Smooth muscle cell (in vitro differentiated cells): ENCODE data around the gene CACNA1I. TPM values are rescaled to one million over a fixed set of nuclear protein-coding genes. Genes with fewer than 3 reads are reported as not detected.

Experiments
- DNase-seq: peaks from one replicate; lab custom pipeline; 2025; ENCODE audit not compliant: unreplicated experiment; lab: John Stamatoyannopoulos, UW
- H2AFZ ChIP-seq: fragments of 200-600 bp; sonication (generic); 2 replicates; pipeline ENCODE4 v1.6.0; 2016; ENCODE audit warnings: antibody characterized with exemption, low read depth, mild to moderate bottlenecking
- H3F3A ChIP-seq: fragments of 200-600 bp; sonication (generic); 2 replicates; pipeline ENCODE4 v1.6.0; 2017; ENCODE audit warnings: antibody characterized with exemption, low read depth
- H3K27ac ChIP-seq: fragments of 200-600 bp; sonication (generic); 2 replicates; pipeline ENCODE4 v1.5.1; 2016; ENCODE audit warnings: low read depth, mild to moderate bottlenecking
- H3K27me3 ChIP-seq: fragments of 200-600 bp; sonication (generic); 2 replicates; pipeline ENCODE4 v1.6.1; 2016; ENCODE audit warnings: low read depth, mild to moderate bottlenecking
- H3K36me3 ChIP-seq: fragments of 200-600 bp; sonication (generic); 2 replicates; pipeline ENCODE4 v1.5.1; 2016; ENCODE audit warnings: low read depth
- H3K4me1 ChIP-seq: fragments of 200-600 bp; sonication (generic); 2 replicates; pipeline ENCODE4 v1.5.1; 2016; ENCODE audit warnings: low read depth
- H3K4me2 ChIP-seq: fragments of 200-600 bp; sonication (generic); 2 replicates; pipeline ENCODE4 v1.6.0; 2016; ENCODE audit warnings: mild to moderate bottlenecking
- H3K4me3 ChIP-seq: fragments of 200-600 bp; sonication (generic); 2 replicates; pipeline ENCODE4 v1.5.1; 2016; ENCODE audit warnings: mild to moderate bottlenecking
- H3K79me2 ChIP-seq: fragments of 200-600 bp; sonication (generic); 2 replicates; pipeline ENCODE4 v1.6.0; 2016; ENCODE audit warnings: low read depth, mild to moderate bottlenecking
- H3K9ac ChIP-seq: fragments of 200-600 bp; sonication (generic); 2 replicates; pipeline ENCODE4 v1.6.0; 2016; ENCODE audit warnings: low read depth
- H3K9me3 ChIP-seq: fragments of 200-600 bp; sonication (generic); replicated peaks from 2 replicates; pipeline ENCODE4 v1.5.1; 2016; ENCODE audit warnings: low read depth
- H4K20me1 ChIP-seq: fragments of 200-600 bp; sonication (generic); 2 replicates; pipeline ENCODE4 v1.6.0; 2016; ENCODE audit warnings: low read depth
- WGBS: methylation state at CpG from one replicate; pipeline ENCODE4 v1.1.7; 2016; ENCODE audit warnings: low lambda C conversion rate; 5-methylcytosine and 5-hydroxymethylcytosine counted together
- polyA plus RNA-seq: library from polyadenylated mRNA; unstranded; fragments of >200 nt; fragmentation: Nextera tagmentation; extraction: Ambion mirVana; gene quantifications from 2 replicates; pipeline ENCODE4 v1.2.1, GENCODE V29; 2016
- total RNA-seq: library from RNA; depleted of rRNA; stranded (reverse); fragments of >200 nt; gene quantifications from 2 replicates; pipeline ENCODE4 v1.2.3, GENCODE V29; 2014
- TF ChIP-seq, protein P1 (sequence below): fragments of 200-600 bp; sonication (generic); IDR thresholded peaks from 2 replicates; pipeline ENCODE4 v1.5.1; 2017; ENCODE audit warnings: borderline replicate concordance, mild to moderate bottlenecking, antibody characterized with exemption; ENCODE audit not compliant: insufficient read depth, poor library complexity, severe bottlenecking

Gene CACNA1I
- total and polyA plus RNA-seq, 2 experiments from 2014 or later: not detected

DNA sequence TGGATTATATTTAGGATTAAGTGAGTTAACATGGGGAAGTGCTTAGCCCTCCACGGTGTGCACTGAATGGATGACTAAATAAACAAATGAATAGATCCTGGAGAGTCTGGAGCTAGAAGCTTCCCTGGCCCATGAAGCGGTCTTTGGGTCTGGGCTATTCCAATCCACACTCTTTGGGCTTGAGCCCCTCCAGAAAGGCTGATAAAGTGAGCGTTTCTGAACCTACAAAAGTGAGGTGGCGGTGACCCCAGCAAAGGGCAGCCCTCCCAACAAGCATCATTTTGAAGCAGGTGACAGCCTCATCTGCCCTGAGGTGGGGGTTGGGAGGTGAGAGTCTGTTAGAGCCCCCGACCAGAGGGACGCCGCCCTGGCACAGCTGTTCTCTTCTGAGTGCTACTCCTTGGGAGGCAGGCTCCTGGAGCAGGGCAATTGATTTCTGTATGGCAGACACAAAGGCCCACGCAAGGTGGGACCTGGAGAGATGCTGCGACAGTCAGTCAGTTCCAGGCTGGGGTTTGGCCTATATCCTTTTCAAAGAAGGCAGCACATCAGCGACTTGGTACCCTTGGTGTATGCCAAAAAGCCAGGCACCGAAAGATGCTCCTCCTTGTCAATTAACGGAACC is 157.8 kb downstream of the CACNA1I start:
- H4K20me1 ChIP-seq: no peaks in the 10 kb centered on the region
- TF ChIP-seq, protein P1, sequence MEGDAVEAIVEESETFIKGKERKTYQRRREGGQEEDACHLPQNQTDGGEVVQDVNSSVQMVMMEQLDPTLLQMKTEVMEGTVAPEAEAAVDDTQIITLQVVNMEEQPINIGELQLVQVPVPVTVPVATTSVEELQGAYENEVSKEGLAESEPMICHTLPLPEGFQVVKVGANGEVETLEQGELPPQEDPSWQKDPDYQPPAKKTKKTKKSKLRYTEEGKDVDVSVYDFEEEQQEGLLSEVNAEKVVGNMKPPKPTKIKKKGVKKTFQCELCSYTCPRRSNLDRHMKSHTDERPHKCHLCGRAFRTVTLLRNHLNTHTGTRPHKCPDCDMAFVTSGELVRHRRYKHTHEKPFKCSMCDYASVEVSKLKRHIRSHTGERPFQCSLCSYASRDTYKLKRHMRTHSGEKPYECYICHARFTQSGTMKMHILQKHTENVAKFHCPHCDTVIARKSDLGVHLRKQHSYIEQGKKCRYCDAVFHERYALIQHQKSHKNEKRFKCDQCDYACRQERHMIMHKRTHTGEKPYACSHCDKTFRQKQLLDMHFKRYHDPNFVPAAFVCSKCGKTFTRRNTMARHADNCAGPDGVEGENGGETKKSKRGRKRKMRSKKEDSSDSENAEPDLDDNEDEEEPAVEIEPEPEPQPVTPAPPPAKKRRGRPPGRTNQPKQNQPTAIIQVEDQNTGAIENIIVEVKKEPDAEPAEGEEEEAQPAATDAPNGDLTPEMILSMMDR: no peak
- no peaks in the 10 kb centered on the region for H3K79me2 ChIP-seq
- no peaks in the 10 kb centered on the region for H3K36me3 ChIP-seq
- H3K9me3 ChIP-seq: no peaks in the 10 kb centered on the region
- H3K27ac ChIP-seq: no peak overlapping the region
- no peak overlapping the region for H2AFZ ChIP-seq
- no peak for DNase-seq
- H3K4me2 ChIP-seq: no peak overlapping the region
- WGBS: 91% methylated on average over 12 of the region's 12 CpGs
- H3K4me1 ChIP-seq: no peaks in the 10 kb centered on the region
- peaks cover 8% of the 10 kb centered on the region for H3K27me3 ChIP-seq
- no peaks in the 10 kb centered on the region for H3F3A ChIP-seq
- H3K9ac ChIP-seq: no peak overlapping the region
- H3K4me3 ChIP-seq: no peak overlapping the region

DNA sequence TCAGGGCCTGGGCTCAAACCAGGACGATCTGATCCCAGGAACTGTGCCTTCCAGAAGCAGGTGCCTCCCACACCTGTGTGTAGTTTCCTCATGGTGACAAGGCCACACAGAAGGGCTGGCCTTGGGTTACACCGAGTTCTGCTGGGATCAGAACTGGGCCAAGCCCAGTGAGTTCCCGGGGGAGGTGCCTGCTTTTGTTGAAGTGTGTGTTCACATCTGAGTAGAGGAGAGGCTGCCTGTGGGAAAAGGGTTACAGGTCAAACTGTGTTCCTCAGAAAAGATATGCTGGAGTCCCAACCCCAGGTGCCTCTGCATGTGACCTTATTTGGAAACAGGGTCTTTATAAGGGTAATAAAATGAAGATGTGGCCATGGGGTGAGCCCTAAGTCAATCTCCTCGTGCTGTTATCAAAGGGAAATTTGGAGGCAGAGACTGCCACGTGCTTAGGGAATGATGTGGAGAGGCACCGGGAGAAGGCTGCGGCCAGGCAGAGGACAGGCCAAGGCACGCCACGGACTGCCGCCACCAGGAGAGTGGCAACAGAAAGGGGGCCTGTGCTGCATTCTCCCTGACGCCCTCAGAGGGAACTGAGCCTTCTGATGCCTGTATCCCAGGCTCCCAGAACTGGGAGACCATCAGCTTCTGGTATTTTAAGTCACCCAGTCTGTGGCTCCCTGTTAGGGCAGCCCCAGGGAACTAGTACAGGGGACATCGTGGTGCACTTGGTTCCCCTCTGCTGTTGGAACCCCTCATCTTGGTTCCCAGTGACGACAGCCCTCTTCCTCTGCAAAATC is 158.8 kb downstream of the CACNA1I start:
- Histone ChIP-seq H3K79me2 (no peaks in the 10 kb centered on the region), H4K20me1 (no peaks in the 10 kb centered on the region), H3K36me3 (no peaks in the 10 kb centered on the region), H3K27ac (no peak overlapping the region), H3K4me1 (no peaks in the 10 kb centered on the region), H3F3A (no peaks in the 10 kb centered on the region), H3K9ac (no peak overlapping the region), H2AFZ (no peak overlapping the region), H3K27me3 (peaks cover 8% of the 10 kb centered on the region), H3K9me3 (no peaks in the 10 kb centered on the region), H3K4me3 (no peak overlapping the region), H3K4me2 (no peak overlapping the region)
- DNase-seq: no peak
- 83% methylated on average over 13 of the region's 13 CpGs for WGBS
- TF ChIP-seq, protein P1: no peak

DNA sequence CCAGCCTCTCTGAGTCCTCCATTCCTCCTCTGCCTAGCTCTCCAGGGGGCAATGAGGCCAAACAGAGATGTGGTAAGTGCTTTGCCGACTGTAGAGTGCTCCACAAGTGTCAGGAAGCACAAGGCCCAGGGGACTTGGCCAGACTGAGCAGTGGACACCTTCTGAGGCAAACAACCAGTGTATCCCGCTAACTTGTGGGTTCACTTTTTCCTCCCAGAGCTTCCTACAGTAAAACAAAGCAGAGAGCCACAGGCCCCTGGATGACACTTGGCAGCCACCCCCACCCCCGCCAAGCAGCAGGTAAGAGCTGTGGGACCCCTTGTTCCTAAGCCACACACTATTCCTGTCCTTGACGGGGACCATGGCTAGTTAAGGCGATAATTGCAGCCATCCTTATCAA is 160.9 kb downstream of the CACNA1I start:
- H3K9ac ChIP-seq: no peak overlapping the region
- no peak overlapping the region for H3K4me2 ChIP-seq
- no peaks in the 10 kb centered on the region for H3K36me3 ChIP-seq
- no peaks in the 10 kb centered on the region for H3K4me1 ChIP-seq
- DNase-seq: no peak
- H3K27me3 ChIP-seq: peaks cover 11% of the 10 kb centered on the region
- no peak overlapping the region for H3K4me3 ChIP-seq
- H3K9me3 ChIP-seq: no peaks in the 10 kb centered on the region
- WGBS: 90% methylated on average over 5 of the region's 5 CpGs
- H4K20me1 ChIP-seq: no peaks in the 10 kb centered on the region
- no peaks in the 10 kb centered on the region for H3F3A ChIP-seq
- no peak overlapping the region for H3K27ac ChIP-seq
- no peak overlapping the region for H2AFZ ChIP-seq
- H3K79me2 ChIP-seq: no peaks in the 10 kb centered on the region
- TF ChIP-seq, protein P1: no peak
